HUES6 (cell line): ENCODE results near the gene STAT5A.
A peak's percentile ranks its signal among the peaks of the same experiment; 100 is the strongest.

Experiments used
- H3K27ac ChIP-seq: 2 replicates; pipeline ENCODE4 v1.7.0; 2013; ENCODE audit warnings: low read depth, mild to moderate bottlenecking, low read length, inconsistent platforms
- H3K27me3 ChIP-seq: 2 replicates; pipeline ENCODE4 v1.6.1; 2013; ENCODE audit warnings: low read length; ENCODE audit not compliant: control insufficient read depth, insufficient read depth
- H3K36me3 ChIP-seq: 2 replicates; pipeline ENCODE4 v1.6.1; 2013; ENCODE audit warnings: low read length; ENCODE audit not compliant: control insufficient read depth, insufficient read depth
- H3K4me1 ChIP-seq: 2 replicates; pipeline ENCODE4 v1.6.1; 2013; ENCODE audit warnings: low read length; ENCODE audit not compliant: control insufficient read depth, insufficient read depth
- H3K4me3 ChIP-seq: 2 replicates; pipeline ENCODE4 v1.5.1; 2013; ENCODE audit warnings: low read depth, low read length
- H3K9ac ChIP-seq: one replicate; pipeline ENCODE4 v1.6.1; 2013; ENCODE audit warnings: mild to moderate bottlenecking, low read length
- H3K9me3 ChIP-seq: 2 replicates; pipeline ENCODE4 v1.6.1; 2013; ENCODE audit warnings: low read depth, low read length; ENCODE audit not compliant: control insufficient read depth, insufficient read depth

Gene STAT5A

DNA sequence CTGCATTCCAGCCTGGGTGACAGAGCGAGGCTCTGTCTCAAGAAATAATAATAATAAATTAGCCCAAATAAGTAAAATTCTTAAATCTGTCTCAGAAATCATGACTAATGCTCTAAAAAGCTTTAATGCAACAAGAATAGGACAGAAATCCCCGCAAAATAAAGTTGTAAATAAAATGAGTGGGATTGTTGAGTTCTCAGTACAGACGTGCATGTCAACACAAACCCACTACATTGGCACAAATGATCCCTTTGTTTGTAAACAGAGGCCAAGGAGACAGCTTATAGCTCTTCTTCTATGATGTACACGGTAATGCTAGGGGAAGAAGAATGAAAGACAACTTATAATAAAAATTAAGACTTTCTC, 18.1 kb upstream of the STAT5A start:
- Histone ChIP-seq H3K4me3 (no peak overlapping the region), H3K27ac (no peak overlapping the region), H3K27me3 (no peaks in the 10 kb centered on the region), H3K36me3 (no peaks in the 10 kb centered on the region), H3K9ac (no peak overlapping the region), H3K9me3 (no peaks in the 10 kb centered on the region), H3K4me1 (peaks cover 40% of the 10 kb centered on the region)

DNA sequence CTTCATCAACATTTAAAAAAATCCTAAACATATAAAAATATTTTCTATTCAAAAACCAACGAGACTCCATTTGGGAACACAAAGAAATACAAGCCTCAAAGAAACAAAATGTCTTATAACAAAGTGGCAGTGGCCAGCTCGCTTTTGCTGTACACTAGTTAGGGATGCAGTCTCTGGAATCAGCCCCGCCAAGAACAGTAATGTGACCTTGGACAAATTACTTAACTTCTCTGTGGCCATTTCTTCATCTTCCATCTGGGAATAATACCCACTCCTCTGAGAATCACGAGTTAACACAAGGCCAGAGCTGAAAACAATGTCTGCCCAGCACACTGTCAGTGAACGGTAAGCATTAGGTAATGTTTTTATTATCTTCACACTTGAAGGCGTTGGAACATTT, 17.7 kb upstream of the STAT5A start:
- H3K4me3 ChIP-seq: no peak overlapping the region
- H3K27ac ChIP-seq: no peak overlapping the region
- H3K9ac ChIP-seq: no peak overlapping the region
- H3K9me3 ChIP-seq: no peaks in the 10 kb centered on the region
- no peaks in the 10 kb centered on the region for H3K36me3 ChIP-seq
- no peaks in the 10 kb centered on the region for H3K27me3 ChIP-seq
- peaks cover 40% of the 10 kb centered on the region for H3K4me1 ChIP-seq

DNA sequence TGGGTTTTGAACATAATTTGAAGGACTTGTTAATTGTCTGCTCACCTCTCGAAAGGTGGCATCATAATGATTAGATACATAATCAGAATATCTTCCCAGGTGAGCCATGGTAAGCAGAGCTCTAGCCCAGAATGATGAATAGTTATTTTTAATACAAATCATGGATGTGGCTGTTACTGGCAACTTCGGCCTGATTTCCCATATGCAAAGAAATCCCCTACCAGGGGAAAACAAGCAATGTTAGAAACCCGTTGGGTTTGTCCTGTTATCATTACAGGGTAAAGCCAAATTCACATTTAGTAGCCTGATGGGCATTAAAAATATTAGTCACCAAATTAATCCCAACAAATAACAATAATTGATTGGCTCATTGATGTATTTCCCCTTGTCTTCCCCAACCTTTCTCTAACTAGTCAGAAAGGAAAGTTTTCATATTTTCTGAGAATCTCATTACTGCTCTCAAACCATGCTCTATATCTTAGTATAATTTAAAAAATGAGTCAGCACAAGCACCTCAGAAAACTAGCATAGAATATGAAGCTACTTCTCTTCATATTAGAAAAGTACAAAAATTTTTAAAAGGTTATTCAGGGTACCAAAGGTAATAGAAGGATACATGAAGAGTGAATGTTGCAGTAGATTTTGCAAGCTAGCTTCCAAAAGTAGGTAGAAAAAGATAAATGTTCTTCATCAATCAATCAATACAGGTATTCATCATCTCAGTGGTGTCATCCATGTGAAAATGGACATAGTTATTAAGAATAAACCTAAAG, 17.1 kb upstream of the STAT5A start:
- peaks cover 40% of the 10 kb centered on the region for H3K4me1 ChIP-seq
- no peaks in the 10 kb centered on the region for H3K27me3 ChIP-seq
- H3K9ac ChIP-seq: no peak overlapping the region
- no peaks in the 10 kb centered on the region for H3K9me3 ChIP-seq
- no peaks in the 10 kb centered on the region for H3K36me3 ChIP-seq
- no peak overlapping the region for H3K4me3 ChIP-seq
- no peak overlapping the region for H3K27ac ChIP-seq

DNA sequence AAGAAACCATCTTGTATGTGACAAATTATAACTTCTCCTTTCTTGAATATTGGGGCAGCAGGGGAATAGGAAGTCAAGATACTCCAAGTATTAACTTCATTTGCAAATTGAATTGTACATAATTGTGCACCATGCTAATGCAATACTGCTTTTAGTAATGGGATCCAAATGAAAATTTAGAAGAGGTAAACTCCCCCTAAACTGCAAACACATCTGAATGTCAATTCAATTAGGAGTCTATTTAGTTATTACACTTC, 16.6 kb upstream of the STAT5A start:
- H3K9ac ChIP-seq: no peak overlapping the region

DNA sequence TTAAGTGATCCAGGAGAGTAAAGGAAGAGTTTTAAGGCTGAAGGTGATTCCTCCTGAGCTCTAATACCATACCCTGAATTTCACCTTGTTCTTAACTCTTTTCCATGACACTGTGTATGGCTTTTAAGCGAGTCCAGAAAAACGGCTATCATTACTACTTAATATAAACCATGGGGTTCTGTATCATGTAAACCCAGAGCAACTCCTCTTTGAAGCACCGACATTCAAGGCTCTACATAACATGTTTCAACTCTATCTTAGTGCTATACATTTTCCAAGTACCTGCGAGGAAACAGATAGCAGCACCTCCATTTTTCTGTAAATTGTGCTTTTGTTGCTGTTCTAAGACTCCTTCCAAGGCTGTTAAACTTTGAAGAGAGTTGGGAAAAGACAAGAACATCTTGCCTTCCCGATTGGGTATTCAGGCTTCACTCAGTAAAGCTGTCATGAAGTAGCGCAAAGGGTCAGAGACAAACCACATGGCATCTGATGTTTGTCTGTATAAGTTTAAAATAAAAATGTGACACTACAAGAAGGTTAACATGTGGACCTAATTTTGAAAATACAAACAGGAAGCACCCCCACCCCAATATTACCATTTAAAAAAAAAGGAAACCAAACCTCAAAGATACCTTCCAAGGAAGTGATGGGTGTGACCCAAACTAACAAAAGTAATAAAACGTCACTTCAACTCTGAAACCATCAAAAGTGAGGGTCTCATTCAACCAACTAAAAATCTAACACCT, 16.0 kb upstream of the STAT5A start:
- H3K9ac ChIP-seq: no peak overlapping the region
- H3K27me3 ChIP-seq: no peaks in the 10 kb centered on the region
- no peak overlapping the region for H3K27ac ChIP-seq
- peaks cover 45% of the 10 kb centered on the region for H3K4me1 ChIP-seq
- no peaks in the 10 kb centered on the region for H3K36me3 ChIP-seq
- H3K9me3 ChIP-seq: no peaks in the 10 kb centered on the region
- H3K4me3 ChIP-seq: no peak overlapping the region; the same call in 1 of the 2 replicates

More for the DNA sequence above, 16.6 kb upstream of the STAT5A start:
- H3K36me3 ChIP-seq: no peaks in the 10 kb centered on the region
- no peak overlapping the region for H3K27ac ChIP-seq
- no peaks in the 10 kb centered on the region for H3K27me3 ChIP-seq
- peaks cover 40% of the 10 kb centered on the region for H3K4me1 ChIP-seq
- H3K4me3 ChIP-seq: no peak overlapping the region
- H3K9me3 ChIP-seq: no peaks in the 10 kb centered on the region

DNA sequence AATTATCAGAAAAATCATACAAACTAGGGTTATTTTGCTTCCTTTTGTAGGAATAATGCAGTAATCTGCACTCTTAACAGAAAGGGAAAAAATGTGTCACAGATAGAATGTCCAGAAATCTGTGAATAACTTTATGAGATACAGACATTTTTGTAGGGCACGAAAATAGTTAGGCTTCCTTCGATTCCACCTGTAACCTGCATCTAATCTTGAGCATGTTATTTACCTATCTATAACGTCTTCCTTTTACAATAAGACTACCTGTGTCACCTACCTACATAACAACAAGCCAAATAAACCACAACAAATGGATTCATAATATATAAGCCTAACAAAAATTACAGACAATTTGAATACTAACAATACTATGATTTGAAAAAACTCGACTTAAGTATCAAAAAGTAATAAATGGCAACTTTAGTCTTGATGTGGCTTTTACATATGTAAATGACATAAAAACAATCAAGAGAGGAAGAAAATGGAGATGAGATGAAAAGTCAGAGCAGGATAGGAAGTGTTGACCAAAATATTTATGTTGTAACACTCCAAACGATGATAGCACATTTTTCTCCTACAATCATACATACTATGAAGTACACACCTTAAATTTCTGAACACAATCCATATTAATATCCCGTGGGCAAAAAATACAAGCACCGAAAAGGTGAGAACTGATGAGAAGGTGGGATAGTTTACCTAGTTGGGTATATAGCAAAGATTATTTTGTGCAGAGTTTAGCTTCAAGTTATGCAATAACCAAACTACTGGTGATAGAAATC, 14.6 kb upstream of the STAT5A start:
- Histone ChIP-seq H3K27ac (no peak overlapping the region), H3K9ac (no peak overlapping the region), H3K4me3 (no peak overlapping the region), H3K4me1 (peaks cover 47% of the 10 kb centered on the region), H3K36me3 (no peaks in the 10 kb centered on the region), H3K27me3 (no peaks in the 10 kb centered on the region), H3K9me3 (no peaks in the 10 kb centered on the region)

DNA sequence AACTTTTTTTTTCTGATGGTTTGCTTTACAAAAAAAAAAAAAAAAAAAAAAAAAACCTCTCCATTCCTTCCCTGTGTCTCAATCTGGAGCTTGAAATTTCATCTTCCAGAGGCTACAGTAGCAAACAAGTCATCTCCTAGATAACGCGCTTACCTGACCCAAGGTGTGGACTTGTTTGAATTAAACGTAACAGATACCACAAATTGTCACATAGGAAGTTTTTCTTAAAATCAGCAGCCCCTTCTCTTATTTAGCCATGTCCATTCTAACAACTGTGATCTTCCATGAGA, 14.1 kb upstream of the STAT5A start:
- Histone ChIP-seq H3K27me3 (no peaks in the 10 kb centered on the region), H3K9me3 (no peaks in the 10 kb centered on the region), H3K4me1 (peaks cover 47% of the 10 kb centered on the region), H3K4me3 (peak overlapping the region; percentile 81; the same call in 1 of the 2 replicates), H3K27ac (no peak overlapping the region), H3K36me3 (no peaks in the 10 kb centered on the region), H3K9ac (no peak overlapping the region)

DNA sequence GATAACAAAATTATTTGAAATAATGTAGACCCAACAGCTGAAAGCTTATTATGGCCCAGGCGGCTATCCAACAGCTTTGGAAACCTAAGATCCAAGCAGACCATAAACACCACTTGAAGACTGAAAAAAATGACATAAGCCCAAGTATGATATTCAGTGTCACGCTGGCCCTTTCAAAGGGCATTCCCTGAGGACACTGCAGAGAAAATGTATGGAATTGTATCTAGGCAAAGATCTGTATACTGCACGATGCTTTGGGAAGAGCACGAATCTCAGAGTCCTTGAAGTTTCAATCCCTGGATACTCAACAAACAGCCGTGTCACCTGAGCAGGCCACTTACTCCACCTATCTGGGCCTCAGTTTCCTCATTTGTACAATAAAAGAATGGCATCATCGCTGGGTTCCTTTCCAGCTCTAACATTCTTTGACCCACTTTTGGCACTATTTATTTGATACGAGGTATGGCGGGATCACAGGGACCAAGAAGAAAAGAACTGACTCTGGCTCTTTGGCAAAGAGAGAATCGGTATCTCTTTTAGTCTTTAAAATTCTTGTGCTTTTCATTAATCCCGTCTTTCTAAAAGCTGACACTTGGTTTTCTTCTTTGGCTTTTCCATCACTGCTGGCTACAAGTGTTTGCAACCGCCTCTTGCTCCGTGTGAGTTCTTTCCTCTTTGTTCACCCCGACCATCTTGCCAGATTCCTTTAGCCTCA, 13.3 kb upstream of the STAT5A start:
- Histone ChIP-seq H3K4me1 (peaks cover 47% of the 10 kb centered on the region), H3K9ac (peak overlapping the region; percentile 80), H3K36me3 (no peaks in the 10 kb centered on the region), H3K9me3 (no peaks in the 10 kb centered on the region), H3K27ac (peak overlapping the region; percentile 15; the same call in 1 of the 2 replicates), H3K27me3 (no peaks in the 10 kb centered on the region), H3K4me3 (peak overlapping the region; percentile 81)

DNA sequence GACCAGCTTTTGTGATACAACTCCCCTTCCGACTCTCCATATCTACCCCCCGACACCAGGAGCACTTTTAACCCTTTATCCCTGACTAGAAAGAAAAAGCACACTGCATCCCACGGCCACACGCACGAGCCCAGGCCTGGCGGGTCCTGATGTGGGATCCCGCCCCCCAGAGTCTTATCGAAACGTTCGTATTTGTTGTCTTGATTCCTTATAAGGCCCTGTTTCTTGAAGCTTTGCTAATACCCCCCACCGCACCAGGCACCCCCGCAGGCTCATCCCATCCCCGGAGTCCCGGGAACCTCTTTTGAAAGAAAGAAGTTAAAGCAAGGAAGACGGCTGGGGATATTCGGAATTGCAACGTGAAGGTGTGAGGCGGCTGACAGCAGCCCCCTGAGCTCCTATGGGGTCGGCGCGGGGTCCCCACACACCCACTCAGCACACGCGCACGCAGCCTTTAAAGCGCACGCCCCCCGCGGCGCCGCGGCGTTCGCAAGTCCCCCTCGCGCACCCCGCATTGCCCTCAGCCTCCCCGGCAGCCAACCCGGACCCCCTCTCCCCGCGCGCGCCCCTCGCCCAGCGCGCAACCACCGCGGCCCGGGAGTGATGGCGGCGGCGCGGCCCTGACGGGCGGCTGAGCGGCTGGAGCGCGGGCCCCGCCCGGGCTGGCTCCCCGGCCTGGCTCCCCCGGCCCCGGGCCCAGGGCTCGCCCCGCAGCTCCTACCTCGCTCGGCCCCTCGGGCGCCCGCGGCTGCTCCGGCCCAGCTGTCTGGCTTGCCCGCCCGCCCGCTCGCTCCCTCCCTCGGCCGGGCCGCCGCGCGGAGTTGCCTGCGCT, 12.6 kb upstream of the STAT5A start:
- Histone ChIP-seq H3K36me3 (no peaks in the 10 kb centered on the region), H3K9ac (peak overlapping the region; percentile 80), H3K4me1 (peaks cover 45% of the 10 kb centered on the region), H3K27ac (peak overlapping the region; percentile 15; the same call in 1 of the 2 replicates), H3K4me3 (peak overlapping the region; percentile 81), H3K9me3 (no peaks in the 10 kb centered on the region), H3K27me3 (no peaks in the 10 kb centered on the region)

DNA sequence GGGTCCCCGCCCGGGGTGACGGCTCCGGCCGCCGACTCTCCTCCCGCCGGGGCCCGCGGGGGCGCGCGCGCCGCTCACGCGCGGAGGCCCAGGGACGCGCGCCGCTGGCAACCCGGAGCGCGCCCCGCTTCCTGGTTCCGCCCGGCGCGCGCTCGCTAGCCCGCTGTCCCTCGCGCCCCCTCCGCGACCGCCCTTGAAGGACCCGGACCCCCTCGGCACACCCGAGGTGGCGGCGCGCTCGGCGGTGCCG, 12.0 kb upstream of the STAT5A start, which contains the start of gene STAT5B:
Gene STAT5B (minus strand): TSS at position 33 of the 250 bp plus-strand sequence. CDS start 44,264 bp downstream, outside the sequence.
- H3K4me1 ChIP-seq: peaks cover 41% of the 10 kb centered on the region
- H3K27ac ChIP-seq: peak within 1 kb of the TSS; percentile 69; the same call in 1 of the 2 replicates
- H3K4me3 ChIP-seq: peak within 1 kb of the TSS; percentile 81
- H3K9ac ChIP-seq: peak within 1 kb of the TSS; percentile 81
- H3K9me3 ChIP-seq: no peaks in the 10 kb centered on the region
- no peaks in the 10 kb centered on the region for H3K36me3 ChIP-seq
- no peaks in the 10 kb centered on the region for H3K27me3 ChIP-seq
